BLaER1 treated with 17β-estradiol and CSF1 and Interleukin-3, amounts not matched to agents 10 nM and 100 nM (cell line): Measurements from ENCODE around the gene DNM3.
"Not testable (repeated sequence)": the region's sequence is repeated elsewhere in the genome, so short reads cannot be mapped to it uniquely, and the experiment has no call there.

ENCODE experiments used
- H3K27ac ChIP-seq, 11 experiments: shearing (Covaris generic); formaldehyde crosslinking; 2 replicates each; pipeline ENCODE4 v1.8.1; 2022
- H3K27me3 ChIP-seq, 11 experiments: shearing (Covaris generic); formaldehyde crosslinking; 2 replicates each; pipeline ENCODE4 v1.8.1; 2022
- H3K36me3 ChIP-seq, 11 experiments: shearing (Covaris generic); formaldehyde crosslinking; 2 replicates each; pipeline ENCODE4 v1.8.1; 2022
- H3K4me1 ChIP-seq, 10 experiments: shearing (Covaris generic); formaldehyde crosslinking; 2 replicates each; pipeline ENCODE4 v1.8.1; 2022
- H3K4me2 ChIP-seq, 11 experiments: shearing (Covaris generic); formaldehyde crosslinking; 2 replicates each; pipeline ENCODE4 v1.8.1; 2022
- H3K4me3 ChIP-seq, 10 experiments: shearing (Covaris generic); formaldehyde crosslinking; 2 replicates each; pipeline ENCODE4 v1.8.1; 2022
- H3K9ac ChIP-seq, 11 experiments: shearing (Covaris generic); formaldehyde crosslinking; 2 replicates each; pipeline ENCODE4 v1.8.1; 2022
- H3K9me3 ChIP-seq, 11 experiments: shearing (Covaris generic); formaldehyde crosslinking; replicated peaks in 1 of 11; 2 replicates each; pipeline ENCODE4 v1.8.1; 2022
- H4K20me1 ChIP-seq, 11 experiments: shearing (Covaris generic); formaldehyde crosslinking; 2 replicates each; pipeline ENCODE4 v1.8.1; 2022
- Cebpa-rat ChIP-seq, 11 experiments: shearing (Covaris generic); IDR thresholded peaks; 2 replicates each; pipeline ENCODE4 v1.8.1; 2022

The DNM3 gene

GRCh38 chr1:171841050-171841910 is at the start of gene DNM3:
TSS of gene DNM3 (plus strand) at chr1:171841498. CDS start at chr1:171841657, 159 bp downstream.
- Histone ChIP-seq H3K27me3 (peaks cover 12 to 33% (median 23%) of the 10 kb centered on the region in 11 experiments), H3K36me3 (no peaks in the 10 kb centered on the region), H3K9me3 (peaks cover 7 to 16% (median 12%) of the 10 kb centered on the region in 11 experiments; a peak in 17 of 22 replicates), H3K4me3 (peak within 1 kb of the TSS; percentile 52 to 71 (median 60)), H4K20me1 (no peaks in the 10 kb centered on the region), H3K4me2 (peak within 1 kb of the TSS; percentile 75 to 91 (median 85)), H3K9ac (peak within 1 kb of the TSS in 10 of 11 experiments; percentile 18 to 60 (median 45); a peak in 12 of 22 replicates), H3K27ac (no peak within 1 kb of the TSS), H3K4me1 (peaks cover 0 to 12% (median 9%) of the 10 kb centered on the region in 10 experiments; a peak in 11 of 20 replicates)
- no peak for TF ChIP-seq Cebpa-rat (IDR thresholded peaks at IDR 0.05)

DNA sequence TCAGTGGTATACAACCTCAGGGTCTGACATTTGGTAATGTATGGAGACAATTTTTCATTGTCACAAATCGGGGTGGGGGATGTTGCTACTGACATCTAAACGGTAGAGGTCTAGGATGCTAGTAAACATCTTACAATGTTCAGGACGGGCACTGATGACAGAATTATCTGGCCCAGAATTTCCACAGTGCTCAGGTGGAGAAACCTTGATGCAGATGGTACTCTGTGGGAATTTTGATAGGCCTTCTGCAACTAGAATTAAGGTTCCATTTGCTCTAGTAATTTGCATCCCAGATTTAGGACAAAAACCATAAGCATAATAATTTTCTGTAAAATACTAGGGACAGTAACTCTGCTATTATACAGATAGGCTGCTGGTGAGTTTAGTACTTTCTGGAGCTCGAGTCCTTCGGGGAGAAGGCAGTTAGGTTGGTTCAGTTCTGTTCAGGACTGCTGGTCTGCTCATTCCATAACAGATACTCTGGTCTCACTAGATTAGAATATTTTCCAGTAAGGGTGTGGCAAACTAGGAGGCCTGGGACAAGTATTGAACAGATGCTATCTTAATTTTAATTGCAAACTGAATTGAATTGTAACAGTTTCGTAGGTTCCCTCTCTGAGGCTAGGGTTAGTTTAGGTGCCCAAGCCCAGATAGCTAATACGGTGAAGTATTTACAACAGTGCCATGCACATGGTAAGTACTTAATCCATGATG is 48.5 kb upstream of the DNM3 start:
- Histone ChIP-seq H3K4me3 (no peak overlapping the region), H3K36me3 (peaks cover 95 to 100% (median 99%) of the 10 kb centered on the region in 11 experiments), H3K9ac (no peak overlapping the region), H3K27ac (no peak overlapping the region), H3K4me1 (peaks cover 14 to 25% (median 22%) of the 10 kb centered on the region in 10 experiments; a peak in 19 of 20 replicates), H4K20me1 (peaks cover 0 to 48% (median 15%) of the 10 kb centered on the region in 11 experiments; a peak in 12 of 22 replicates), H3K27me3 (no peaks in the 10 kb centered on the region), H3K4me2 (peak overlapping the region in 4 of 11 experiments; percentile 58 to 73 (median 64); a peak in 5 of 22 replicates), H3K9me3 (peaks cover 0 to 4% (median 0%) of the 10 kb centered on the region in 11 experiments; a peak in 1 of 22 replicates)
- TF ChIP-seq Cebpa-rat (IDR thresholded peaks at IDR 0.05), result no peak

DNA sequence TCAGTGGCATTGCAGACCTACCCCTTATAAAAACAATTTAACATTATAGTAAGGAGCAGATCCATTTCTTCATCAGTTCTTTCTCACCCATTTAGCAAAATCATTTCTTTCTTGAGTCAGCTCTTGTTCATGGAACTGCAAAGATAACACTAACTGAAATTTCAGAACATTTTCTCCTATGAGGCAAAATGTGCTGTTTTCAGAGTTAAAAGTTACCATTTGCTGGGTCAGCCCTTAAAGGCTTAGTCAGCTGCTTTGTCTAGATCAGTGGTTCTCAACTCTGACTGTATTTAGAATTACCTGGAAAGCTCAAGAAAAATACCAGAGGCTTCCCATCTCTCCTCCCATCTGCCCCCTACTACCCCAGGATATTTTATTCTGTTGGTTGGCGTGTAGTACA is 47.7 kb upstream of the DNM3 start:
- peaks cover 14 to 25% (median 22%) of the 10 kb centered on the region in 10 experiments; a peak in 19 of 20 replicates for H3K4me1 ChIP-seq
- peak overlapping the region in 8 of 11 experiments; percentile 12 to 66 (median 44); a peak in 12 of 22 replicates for H3K27ac ChIP-seq
- peak overlapping the region; percentile 16 to 73 (median 59) for H3K4me2 ChIP-seq
- no peak overlapping the region; a peak in 1 of 20 replicates for H3K4me3 ChIP-seq
- H3K27me3 ChIP-seq, result no peaks in the 10 kb centered on the region
- H4K20me1 ChIP-seq, result peaks cover 0 to 40% (median 13%) of the 10 kb centered on the region in 11 experiments; a peak in 12 of 22 replicates
- H3K9ac ChIP-seq, result no peak overlapping the region
- TF ChIP-seq Cebpa-rat (IDR thresholded peaks at IDR 0.05), result no peak
- H3K9me3 ChIP-seq, result peaks cover 0 to 4% (median 0%) of the 10 kb centered on the region in 11 experiments; a peak in 1 of 22 replicates
- peaks cover 94 to 100% (median 99%) of the 10 kb centered on the region in 11 experiments for H3K36me3 ChIP-seq

GRCh38 chr1:171794085-171794484 is 47.2 kb upstream of the DNM3 start:
- no peaks in the 10 kb centered on the region for H3K27me3 ChIP-seq
- peaks cover 0 to 4% (median 0%) of the 10 kb centered on the region in 11 experiments; a peak in 1 of 22 replicates for H3K9me3 ChIP-seq
- H3K27ac ChIP-seq, result peak overlapping the region in 8 of 11 experiments; percentile 21 to 66 (median 44); a peak in 12 of 22 replicates
- H3K4me3 ChIP-seq, result no peak overlapping the region; a peak in 1 of 20 replicates
- H3K4me1 ChIP-seq, result peaks cover 14 to 25% (median 22%) of the 10 kb centered on the region in 10 experiments; a peak in 19 of 20 replicates
- H3K4me2 ChIP-seq, result peak overlapping the region; percentile 16 to 73 (median 59)
- no peak for TF ChIP-seq Cebpa-rat (IDR thresholded peaks at IDR 0.05)
- no peak overlapping the region for H3K9ac ChIP-seq
- H4K20me1 ChIP-seq, result peaks cover 0 to 36% (median 12%) of the 10 kb centered on the region in 11 experiments; a peak in 12 of 22 replicates
- peaks cover 89 to 100% (median 99%) of the 10 kb centered on the region in 11 experiments for H3K36me3 ChIP-seq

DNA sequence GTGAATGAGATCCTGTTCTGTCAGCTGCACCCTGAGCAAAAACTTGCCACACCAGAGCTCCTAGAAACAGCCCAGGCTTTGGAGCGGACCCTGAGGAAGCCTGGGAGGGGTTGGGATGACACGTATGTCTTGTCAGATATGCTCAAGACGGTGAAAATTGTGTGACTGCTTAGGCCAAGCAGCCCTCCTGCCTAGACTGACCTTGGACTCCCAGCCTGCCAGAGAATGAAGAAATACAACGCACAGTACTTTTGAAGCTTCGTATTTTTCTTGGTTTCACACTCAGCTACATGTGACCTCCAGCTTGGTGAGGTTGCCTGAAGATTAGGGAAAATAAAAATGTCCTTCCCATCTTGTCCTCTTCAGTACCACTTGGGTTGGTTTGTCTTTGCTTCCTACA is 44.7 kb upstream of the DNM3 start:
- Histone ChIP-seq H3K27ac (no peak overlapping the region), H3K27me3 (no peaks in the 10 kb centered on the region), H4K20me1 (peaks cover 0 to 24% (median 6%) of the 10 kb centered on the region in 11 experiments; a peak in 7 of 22 replicates), H3K4me2 (no peak overlapping the region), H3K36me3 (peaks cover 69 to 94% (median 84%) of the 10 kb centered on the region in 11 experiments), H3K9me3 (peaks cover 0 to 4% (median 0%) of the 10 kb centered on the region in 11 experiments; a peak in 1 of 22 replicates), H3K4me3 (no peak overlapping the region), H3K9ac (no peak overlapping the region), H3K4me1 (peaks cover 14 to 25% (median 22%) of the 10 kb centered on the region in 10 experiments; a peak in 19 of 20 replicates)
- TF ChIP-seq Cebpa-rat (IDR thresholded peaks at IDR 0.05), result no peak

DNA sequence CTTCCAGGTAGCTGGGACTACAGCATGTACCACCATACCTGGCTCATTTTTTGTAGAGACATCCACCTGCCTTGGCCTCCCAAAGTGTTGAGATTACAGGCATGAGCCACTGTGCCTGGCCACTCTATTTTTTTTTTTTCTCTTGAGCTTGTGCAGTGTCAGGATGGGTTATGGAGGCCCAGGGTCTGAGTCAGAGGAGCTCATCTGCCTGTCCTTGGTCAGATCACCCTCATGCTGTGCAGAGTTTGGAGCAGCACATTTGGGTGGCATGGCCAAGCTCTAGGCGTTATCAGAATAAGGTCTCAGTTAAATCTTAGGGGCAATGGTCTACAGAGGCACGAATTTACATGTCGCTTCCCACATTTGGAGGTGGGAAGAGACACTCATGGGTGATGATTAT is 43.0 kb upstream of the DNM3 start:
- no peak for TF ChIP-seq Cebpa-rat (IDR thresholded peaks at IDR 0.05)
- Histone ChIP-seq H3K36me3 (peaks cover 52 to 78% (median 67%) of the 10 kb centered on the region in 11 experiments), H3K9ac (no peak overlapping the region), H3K4me3 (no peak overlapping the region), H4K20me1 (peaks cover 0 to 9% (median 0%) of the 10 kb centered on the region in 11 experiments; a peak in 4 of 22 replicates), H3K4me2 (no peak overlapping the region), H3K27ac (no peak overlapping the region), H3K4me1 (peaks cover 16 to 29% (median 24%) of the 10 kb centered on the region in 10 experiments), H3K27me3 (no peaks in the 10 kb centered on the region), H3K9me3 (peaks cover 0 to 4% (median 0%) of the 10 kb centered on the region in 11 experiments; a peak in 1 of 22 replicates)

- H3K4me3 ChIP-seq, result no peak overlapping the region
- H3K4me1 ChIP-seq, result peaks cover 16 to 29% (median 24%) of the 10 kb centered on the region in 10 experiments
- no peaks in the 10 kb centered on the region for H3K27me3 ChIP-seq
- no peak overlapping the region for H3K9ac ChIP-seq
- peaks cover 0 to 7% (median 0%) of the 10 kb centered on the region in 11 experiments; a peak in 2 of 22 replicates for H3K9me3 ChIP-seq
- H4K20me1 ChIP-seq, result peaks cover 0 to 9% (median 0%) of the 10 kb centered on the region in 11 experiments; a peak in 2 of 22 replicates
- peaks cover 47 to 78% (median 62%) of the 10 kb centered on the region in 11 experiments for H3K36me3 ChIP-seq
- no peak for TF ChIP-seq Cebpa-rat (IDR thresholded peaks at IDR 0.05)
- no peak overlapping the region for H3K4me2 ChIP-seq
- no peak overlapping the region for H3K27ac ChIP-seq
Measured at GRCh38 chr1:171798765-171799164, 42.5 kb upstream of the DNM3 start.

DNA sequence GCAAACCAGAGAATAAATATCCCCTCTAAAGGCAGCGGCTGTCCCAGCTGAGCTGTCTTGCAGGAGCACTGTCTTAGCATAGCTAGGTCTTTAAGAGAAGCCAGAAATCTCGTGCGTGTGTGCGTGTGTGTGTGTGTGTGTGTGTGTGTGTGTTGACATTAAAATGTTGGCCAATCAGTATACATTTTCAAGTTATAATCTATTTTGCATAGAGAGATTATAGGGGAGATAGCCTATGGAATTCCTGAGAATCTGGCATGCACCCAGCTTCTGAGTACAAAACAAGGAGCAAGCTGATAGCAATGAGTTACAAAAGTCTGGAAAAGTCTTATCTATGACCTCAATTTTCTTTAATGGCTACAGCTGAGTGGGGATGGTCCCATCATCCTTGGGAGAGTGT is 42.1 kb upstream of the DNM3 start:
- no peak overlapping the region for H3K4me2 ChIP-seq
- TF ChIP-seq Cebpa-rat (IDR thresholded peaks at IDR 0.05), result no peak
- H3K27ac ChIP-seq, result no peak overlapping the region
- H3K9ac ChIP-seq, result no peak overlapping the region
- H3K4me3 ChIP-seq, result no peak overlapping the region
- peaks cover 16 to 29% (median 24%) of the 10 kb centered on the region in 10 experiments for H3K4me1 ChIP-seq
- peaks cover 43 to 75% (median 59%) of the 10 kb centered on the region in 11 experiments for H3K36me3 ChIP-seq
- peaks cover 0 to 7% (median 0%) of the 10 kb centered on the region in 11 experiments; a peak in 2 of 22 replicates for H3K9me3 ChIP-seq
- no peaks in the 10 kb centered on the region for H3K27me3 ChIP-seq
- peaks cover 0 to 9% (median 0%) of the 10 kb centered on the region in 11 experiments; a peak in 2 of 22 replicates for H4K20me1 ChIP-seq

GRCh38 chr1:171799698-171800097 is 41.6 kb upstream of the DNM3 start:
- H3K27me3 ChIP-seq, H3K4me2 ChIP-seq, H3K9me3 ChIP-seq, H3K4me3 ChIP-seq, H3K9ac ChIP-seq, H4K20me1 ChIP-seq, H3K27ac ChIP-seq: not testable (repeated sequence)
- Histone ChIP-seq H3K4me1 (peaks cover 14 to 29% (median 25%) of the 10 kb centered on the region in 10 experiments; a peak in 19 of 20 replicates), H3K36me3 (peaks cover 38 to 70% (median 54%) of the 10 kb centered on the region in 11 experiments)
